ENCODE measurements around the gene CENPK. TPM values are rescaled to one million over a fixed set of nuclear protein-coding genes. Genes with fewer than 3 reads are reported as not detected.

CENPK gene
- polyA plus RNA-seq, 1 of the 3 experiments (the other 2 are of a cell fraction): 5.4 TPM

DNA sequence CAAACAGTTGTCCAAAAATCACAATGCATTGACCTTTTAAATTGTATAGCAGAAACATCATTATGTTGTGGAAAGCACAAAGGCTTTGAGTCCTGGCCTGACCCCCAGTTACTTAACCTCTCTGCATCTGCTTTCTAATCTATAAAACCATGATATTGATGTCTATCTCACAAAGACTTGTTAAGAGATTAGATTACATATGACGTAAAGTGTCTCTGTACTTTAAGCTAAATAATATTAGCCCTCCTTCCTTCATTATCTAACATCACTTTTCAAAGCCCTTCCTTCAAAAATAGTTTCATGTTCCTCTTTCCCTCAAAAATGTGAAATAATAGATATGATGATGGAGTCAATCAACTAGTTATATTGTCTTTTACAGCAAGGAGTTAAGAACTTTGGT, 84.6 kb downstream of the CENPK start (continued):
- TF ChIP-seq, protein P1, sequence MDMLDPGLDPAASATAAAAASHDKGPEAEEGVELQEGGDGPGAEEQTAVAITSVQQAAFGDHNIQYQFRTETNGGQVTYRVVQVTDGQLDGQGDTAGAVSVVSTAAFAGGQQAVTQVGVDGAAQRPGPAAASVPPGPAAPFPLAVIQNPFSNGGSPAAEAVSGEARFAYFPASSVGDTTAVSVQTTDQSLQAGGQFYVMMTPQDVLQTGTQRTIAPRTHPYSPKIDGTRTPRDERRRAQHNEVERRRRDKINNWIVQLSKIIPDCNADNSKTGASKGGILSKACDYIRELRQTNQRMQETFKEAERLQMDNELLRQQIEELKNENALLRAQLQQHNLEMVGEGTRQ (IDR thresholded peaks at IDR 0.05; ENCODE audit: borderline replicate concordance, low read depth, low read length): no peak
- no peak for TF ChIP-seq TAF1 (IDR thresholded peaks at IDR 0.05; ENCODE audit: borderline replicate concordance, low read depth, low read length)

DNA sequence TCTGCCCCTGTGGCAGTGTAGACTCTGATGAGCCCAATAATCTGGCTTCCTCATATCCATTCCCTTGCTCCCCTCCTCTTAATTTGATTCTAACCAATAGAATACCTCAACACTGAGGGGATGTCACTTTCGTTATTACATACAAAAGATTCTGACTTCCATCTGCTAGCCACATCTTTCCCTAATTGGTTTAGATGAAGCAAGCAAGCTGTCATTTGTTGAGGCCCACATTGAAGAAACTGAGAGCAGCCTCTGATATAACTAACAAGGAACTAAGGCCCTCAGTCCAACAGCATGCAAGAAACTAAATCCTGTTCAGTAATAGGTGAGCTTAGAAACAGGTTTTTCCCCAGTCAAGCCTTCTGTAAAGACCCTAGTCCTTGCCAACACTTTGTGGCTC, 87.1 kb downstream of the CENPK start:
- Histone ChIP-seq H3K27ac (ENCODE audit: low read depth in 2 of 2, low read length in 1 of 2) (peak overlapping the region in 1 of 2 experiments; percentile 43; a peak in 1 of 4 replicates), H3K9ac (no peak overlapping the region), H3F3A (replicated peaks; ENCODE audit: insufficient read depth) (peaks cover 11% of the 10 kb centered on the region), H3K9me3 (no peaks in the 10 kb centered on the region), H3K27me3 (ENCODE audit: insufficient read depth) (no peaks in the 10 kb centered on the region), H3K36me3 (replicated peaks in 1 of 2; ENCODE audit: control insufficient read depth in 1 of 2, insufficient read depth in 2 of 2, low read length in 1 of 2) (peaks cover 2 to 40% of the 10 kb centered on the region in 2 experiments), H3K79me2 (ENCODE audit: insufficient read depth) (peaks cover 100% of the 10 kb centered on the region), H4K20me1 (ENCODE audit: insufficient read depth) (no peaks in the 10 kb centered on the region), H3K4me3 (ENCODE audit: low read depth in 2 of 2, low read length in 1 of 2) (no peak overlapping the region), H3K9me2 (no peaks in the 10 kb centered on the region), H2AFZ (ENCODE audit: low read depth) (no peak overlapping the region), H3K4me1 (ENCODE audit: control insufficient read depth in 1 of 2, insufficient read depth in 2 of 2, low read depth in 1 of 2, low read length in 1 of 2) (peaks cover 7% of the 10 kb centered on the region in 2 experiments; a peak in 2 of 4 replicates), H3K4me2 (peak overlapping the region; percentile 97; the same call in 1 of the 2 replicates)
- POLR2A ChIA-PET: no interaction called here
- CTCF ChIA-PET: interaction anchor here (1.5 kb wide), 1 partner anchor 17 kb away, joined by 3 read pairs; no protein-coding TSS in a partner anchor
- no peak for DNase-seq
- 83% methylated on average over 1 of the region's 1 CpG for WGBS (ENCODE audit: low lambda C conversion rate)
- TF ChIP-seq POLR2AphosphoS5 (IDR thresholded peaks at IDR 0.05; ENCODE audit: low read depth, low read length): no peak
- TF ChIP-seq SMC3 (IDR thresholded peaks at IDR 0.05; ENCODE audit: low read depth, low read length): no peak
- TF ChIP-seq FOXJ3 (CRISPR knock-in tag; IDR thresholded peaks at IDR 0.05): no peak
- TF ChIP-seq EP300 (IDR thresholded peaks at IDR 0.05; ENCODE audit: borderline replicate concordance in 1 of 2, low read depth in 1 of 2, low read length in 1 of 2): no peak
- no peak for TF ChIP-seq RFX5 (IDR thresholded peaks at IDR 0.05; ENCODE audit: low read length)
- no peak for TF ChIP-seq NFIC (IDR thresholded peaks at IDR 0.05; ENCODE audit: borderline replicate concordance)
- no peak for TF ChIP-seq RCOR1 (IDR thresholded peaks at IDR 0.05; ENCODE audit: low read length)
- TF ChIP-seq, protein P2, sequence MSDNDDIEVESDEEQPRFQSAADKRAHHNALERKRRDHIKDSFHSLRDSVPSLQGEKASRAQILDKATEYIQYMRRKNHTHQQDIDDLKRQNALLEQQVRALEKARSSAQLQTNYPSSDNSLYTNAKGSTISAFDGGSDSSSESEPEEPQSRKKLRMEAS (IDR thresholded peaks at IDR 0.05; ENCODE audit: low read depth): no peak
- TF ChIP-seq RXRA (IDR thresholded peaks at IDR 0.05; ENCODE audit: borderline replicate concordance, low read depth): no peak
- no peak for TF ChIP-seq GABPA (IDR thresholded peaks at IDR 0.05; ENCODE audit: low read depth)
- TF ChIP-seq, protein P3, sequence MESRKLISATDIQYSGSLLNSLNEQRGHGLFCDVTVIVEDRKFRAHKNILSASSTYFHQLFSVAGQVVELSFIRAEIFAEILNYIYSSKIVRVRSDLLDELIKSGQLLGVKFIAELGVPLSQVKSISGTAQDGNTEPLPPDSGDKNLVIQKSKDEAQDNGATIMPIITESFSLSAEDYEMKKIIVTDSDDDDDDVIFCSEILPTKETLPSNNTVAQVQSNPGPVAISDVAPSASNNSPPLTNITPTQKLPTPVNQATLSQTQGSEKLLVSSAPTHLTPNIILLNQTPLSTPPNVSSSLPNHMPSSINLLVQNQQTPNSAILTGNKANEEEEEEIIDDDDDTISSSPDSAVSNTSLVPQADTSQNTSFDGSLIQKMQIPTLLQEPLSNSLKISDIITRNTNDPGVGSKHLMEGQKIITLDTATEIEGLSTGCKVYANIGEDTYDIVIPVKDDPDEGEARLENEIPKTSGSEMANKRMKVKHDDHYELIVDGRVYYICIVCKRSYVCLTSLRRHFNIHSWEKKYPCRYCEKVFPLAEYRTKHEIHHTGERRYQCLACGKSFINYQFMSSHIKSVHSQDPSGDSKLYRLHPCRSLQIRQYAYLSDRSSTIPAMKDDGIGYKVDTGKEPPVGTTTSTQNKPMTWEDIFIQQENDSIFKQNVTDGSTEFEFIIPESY (IDR thresholded peaks at IDR 0.05; ENCODE audit: borderline replicate concordance, low read depth): no peak
- TF ChIP-seq, protein P4, sequence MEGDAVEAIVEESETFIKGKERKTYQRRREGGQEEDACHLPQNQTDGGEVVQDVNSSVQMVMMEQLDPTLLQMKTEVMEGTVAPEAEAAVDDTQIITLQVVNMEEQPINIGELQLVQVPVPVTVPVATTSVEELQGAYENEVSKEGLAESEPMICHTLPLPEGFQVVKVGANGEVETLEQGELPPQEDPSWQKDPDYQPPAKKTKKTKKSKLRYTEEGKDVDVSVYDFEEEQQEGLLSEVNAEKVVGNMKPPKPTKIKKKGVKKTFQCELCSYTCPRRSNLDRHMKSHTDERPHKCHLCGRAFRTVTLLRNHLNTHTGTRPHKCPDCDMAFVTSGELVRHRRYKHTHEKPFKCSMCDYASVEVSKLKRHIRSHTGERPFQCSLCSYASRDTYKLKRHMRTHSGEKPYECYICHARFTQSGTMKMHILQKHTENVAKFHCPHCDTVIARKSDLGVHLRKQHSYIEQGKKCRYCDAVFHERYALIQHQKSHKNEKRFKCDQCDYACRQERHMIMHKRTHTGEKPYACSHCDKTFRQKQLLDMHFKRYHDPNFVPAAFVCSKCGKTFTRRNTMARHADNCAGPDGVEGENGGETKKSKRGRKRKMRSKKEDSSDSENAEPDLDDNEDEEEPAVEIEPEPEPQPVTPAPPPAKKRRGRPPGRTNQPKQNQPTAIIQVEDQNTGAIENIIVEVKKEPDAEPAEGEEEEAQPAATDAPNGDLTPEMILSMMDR (IDR thresholded peaks at IDR 0.05): no peak
- no peak for TF ChIP-seq SIN3A (IDR thresholded peaks at IDR 0.05; ENCODE audit: borderline replicate concordance, low read depth, low read length)

All from SK-N-SH (cell line).